Measurements from ENCODE around the gene RYR3.

RYR3 gene

DNA sequence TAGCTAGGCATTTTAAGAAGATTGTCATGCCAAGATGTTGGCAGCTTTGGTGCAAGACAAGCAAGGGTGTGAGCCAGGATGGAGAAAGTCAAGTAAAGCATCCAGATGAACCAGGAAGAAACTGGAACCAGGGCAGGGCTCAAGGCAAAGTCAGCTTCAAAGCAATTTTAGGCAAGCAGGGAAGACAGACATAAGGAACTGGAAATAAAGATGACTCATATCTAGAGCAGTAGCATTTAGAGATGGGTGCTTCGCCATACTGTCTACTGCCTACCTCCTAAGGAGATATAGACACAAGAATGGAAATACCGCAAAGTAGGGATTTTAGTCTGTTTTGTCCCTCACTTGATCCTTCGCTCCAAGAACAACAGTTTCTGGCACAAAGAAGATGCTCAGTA, 59.9 kb downstream of the RYR3 start:
- Histone ChIP-seq H3K79me2 (ENCODE audit: insufficient read depth, low read length) (no peaks in the 10 kb centered on the region), H3K9me3 (ENCODE audit: insufficient read depth, low read length) (no peaks in the 10 kb centered on the region), H3K9me2 (replicated peaks; ENCODE audit: insufficient read depth, low read length) (no peaks in the 10 kb centered on the region), H4K20me1 (ENCODE audit: low read depth, low read length) (no peaks in the 10 kb centered on the region), H3K9ac (ENCODE audit: low read length) (no peak overlapping the region), H3K4me2 (ENCODE audit: low read depth, low read length, poor library complexity, severe bottlenecking) (no peak overlapping the region), H3K27ac (ENCODE audit: low read depth, low read length) (no peak overlapping the region), H3K4me3 (ENCODE audit: insufficient read depth, low read length, poor library complexity, severe bottlenecking) (no peak overlapping the region), H3K27me3 (ENCODE audit: low read length) (no peaks in the 10 kb centered on the region), H2AFZ (ENCODE audit: low read depth, low read length, severe bottlenecking) (no peak overlapping the region), H3K36me3 (ENCODE audit: low read length) (no peaks in the 10 kb centered on the region), H3F3A (ENCODE audit: insufficient read depth) (no peaks in the 10 kb centered on the region)
- no peak for TF ChIP-seq CTCF (IDR thresholded peaks at IDR 0.05; ENCODE audit: insufficient read depth, low read length, poor library complexity, severe bottlenecking)
- TF ChIP-seq EZH2phosphoT487 (conservative IDR thresholded peaks at IDR 0.05; ENCODE audit: low read length) = no peak

GRCh38 chr15:33371159-33371558, 60.4 kb downstream of the RYR3 start:
- Histone ChIP-seq H3K4me2 (ENCODE audit: low read depth, low read length, poor library complexity, severe bottlenecking) (no peak overlapping the region), H3F3A (ENCODE audit: insufficient read depth) (no peaks in the 10 kb centered on the region), H3K9ac (ENCODE audit: low read length) (no peak overlapping the region), H3K9me2 (replicated peaks; ENCODE audit: insufficient read depth, low read length) (no peaks in the 10 kb centered on the region), H3K79me2 (ENCODE audit: insufficient read depth, low read length) (no peaks in the 10 kb centered on the region), H3K4me3 (ENCODE audit: insufficient read depth, low read length, poor library complexity, severe bottlenecking) (no peak overlapping the region), H4K20me1 (ENCODE audit: low read depth, low read length) (no peaks in the 10 kb centered on the region), H3K36me3 (ENCODE audit: low read length) (no peaks in the 10 kb centered on the region), H3K27me3 (ENCODE audit: low read length) (no peaks in the 10 kb centered on the region), H2AFZ (ENCODE audit: low read depth, low read length, severe bottlenecking) (no peak overlapping the region), H3K9me3 (ENCODE audit: insufficient read depth, low read length) (no peaks in the 10 kb centered on the region), H3K27ac (ENCODE audit: low read depth, low read length) (no peak overlapping the region)
- no peak for TF ChIP-seq CTCF (IDR thresholded peaks at IDR 0.05; ENCODE audit: insufficient read depth, low read length, poor library complexity, severe bottlenecking)
- no peak for TF ChIP-seq EZH2phosphoT487 (conservative IDR thresholded peaks at IDR 0.05; ENCODE audit: low read length)

GRCh38 chr15:33374226-33374914, 63.6 kb downstream of the RYR3 start:
- no peaks in the 10 kb centered on the region for H4K20me1 ChIP-seq (ENCODE audit: low read depth, low read length)
- H3K27me3 ChIP-seq (ENCODE audit: low read length) = no peaks in the 10 kb centered on the region
- TF ChIP-seq EZH2phosphoT487 (conservative IDR thresholded peaks at IDR 0.05; ENCODE audit: low read length) (no peak), CTCF (IDR thresholded peaks at IDR 0.05; ENCODE audit: insufficient read depth, low read length, poor library complexity, severe bottlenecking) (no peak)
- no peak overlapping the region for H3K4me2 ChIP-seq (ENCODE audit: low read depth, low read length, poor library complexity, severe bottlenecking)
- H3F3A ChIP-seq (ENCODE audit: insufficient read depth) = no peaks in the 10 kb centered on the region
- H3K27ac ChIP-seq (ENCODE audit: low read depth, low read length) = no peak overlapping the region
- no peak overlapping the region for H3K4me3 ChIP-seq (ENCODE audit: insufficient read depth, low read length, poor library complexity, severe bottlenecking)
- H3K9me3 ChIP-seq (ENCODE audit: insufficient read depth, low read length) = no peaks in the 10 kb centered on the region
- no peak overlapping the region for H3K9ac ChIP-seq (ENCODE audit: low read length)
- H3K9me2 ChIP-seq (replicated peaks; ENCODE audit: insufficient read depth, low read length) = no peaks in the 10 kb centered on the region
- H2AFZ ChIP-seq (ENCODE audit: low read depth, low read length, severe bottlenecking) = no peak overlapping the region
- no peaks in the 10 kb centered on the region for H3K36me3 ChIP-seq (ENCODE audit: low read length)
- no peaks in the 10 kb centered on the region for H3K79me2 ChIP-seq (ENCODE audit: insufficient read depth, low read length)

Data from SU-DHL-6 (cell line).